ENCODE results near the gene UGCG. TPM values are rescaled to one million over a fixed set of nuclear protein-coding genes. Genes with fewer than 3 reads are reported as not detected.

Gene UGCG
- total and polyA plus RNA-seq, 3 donors from 2014 or later = 13.3 to 38.6 (median 29.0) TPM

DNA sequence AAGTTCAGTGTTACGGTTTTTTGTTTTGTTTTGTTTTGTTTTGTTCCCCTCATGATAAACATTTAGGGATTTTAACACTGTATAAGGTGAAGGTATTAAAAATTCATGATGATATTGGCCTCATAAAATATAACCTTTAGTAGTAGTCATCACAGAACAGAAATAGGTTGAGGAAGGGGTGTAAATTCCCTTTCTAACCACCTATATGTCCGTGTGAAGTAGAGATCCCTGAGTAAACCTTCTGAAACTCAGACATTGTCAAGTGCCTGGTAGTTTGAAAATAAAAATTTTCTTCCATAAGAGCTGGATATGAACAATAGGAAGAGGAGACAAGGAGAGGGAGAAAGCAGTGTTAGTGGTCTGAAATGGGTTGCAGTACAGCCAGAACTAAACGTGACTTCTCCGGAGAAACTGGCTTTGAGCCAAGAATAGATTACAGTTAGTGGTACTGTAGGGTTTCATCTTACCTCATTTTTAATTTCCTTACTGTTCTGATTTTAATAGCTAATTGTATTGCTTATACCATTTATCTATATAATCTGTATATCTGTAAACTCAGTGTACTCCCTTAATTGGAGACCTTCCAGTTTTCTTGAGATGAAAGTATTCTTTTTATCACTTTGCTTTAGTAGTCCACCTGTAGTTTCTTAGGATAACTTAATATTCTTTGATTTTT, 18.3 kb downstream of the UGCG start:
- Histone ChIP-seq H3K4me1 (peaks cover 8% of the 10 kb centered on the region), H3K27me3 (no peaks in the 10 kb centered on the region), H3K4me3 (no peak overlapping the region), H3K36me3 (ENCODE audit: low read depth, missing control alignments) (no peaks in the 10 kb centered on the region), H3K9me3 (no peaks in the 10 kb centered on the region), H3K27ac (no peak overlapping the region)
- intact Hi-C loops (cut with DNase I; ENCODE audit: low total_unique reads) = no loop called here
- TF ChIP-seq POLR2A (IDR thresholded peaks at IDR 0.05) = no peak
- TF ChIP-seq, protein P1, sequence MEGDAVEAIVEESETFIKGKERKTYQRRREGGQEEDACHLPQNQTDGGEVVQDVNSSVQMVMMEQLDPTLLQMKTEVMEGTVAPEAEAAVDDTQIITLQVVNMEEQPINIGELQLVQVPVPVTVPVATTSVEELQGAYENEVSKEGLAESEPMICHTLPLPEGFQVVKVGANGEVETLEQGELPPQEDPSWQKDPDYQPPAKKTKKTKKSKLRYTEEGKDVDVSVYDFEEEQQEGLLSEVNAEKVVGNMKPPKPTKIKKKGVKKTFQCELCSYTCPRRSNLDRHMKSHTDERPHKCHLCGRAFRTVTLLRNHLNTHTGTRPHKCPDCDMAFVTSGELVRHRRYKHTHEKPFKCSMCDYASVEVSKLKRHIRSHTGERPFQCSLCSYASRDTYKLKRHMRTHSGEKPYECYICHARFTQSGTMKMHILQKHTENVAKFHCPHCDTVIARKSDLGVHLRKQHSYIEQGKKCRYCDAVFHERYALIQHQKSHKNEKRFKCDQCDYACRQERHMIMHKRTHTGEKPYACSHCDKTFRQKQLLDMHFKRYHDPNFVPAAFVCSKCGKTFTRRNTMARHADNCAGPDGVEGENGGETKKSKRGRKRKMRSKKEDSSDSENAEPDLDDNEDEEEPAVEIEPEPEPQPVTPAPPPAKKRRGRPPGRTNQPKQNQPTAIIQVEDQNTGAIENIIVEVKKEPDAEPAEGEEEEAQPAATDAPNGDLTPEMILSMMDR (IDR thresholded peaks at IDR 0.05) = no peak
- no peak for DNase-seq
- WGBS, 2 donors = 46 to 55% methylated on average over 4 of the region's 4 CpGs

DNA sequence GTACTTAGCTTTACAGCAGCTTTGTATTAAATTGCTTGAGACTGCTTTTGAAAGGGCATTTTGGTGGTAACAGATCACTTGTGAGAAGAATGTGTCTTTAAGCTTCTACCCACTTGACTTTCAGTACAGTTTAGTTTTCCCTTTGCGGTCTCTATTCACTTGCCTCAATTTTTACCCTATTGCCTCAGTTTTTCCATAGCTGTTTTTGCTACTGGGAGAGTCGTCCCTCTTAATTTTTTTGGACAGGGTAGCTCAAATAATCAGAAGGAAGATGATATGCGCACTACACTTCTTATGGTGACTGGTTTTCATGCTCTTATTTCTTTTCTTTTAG, 18.8 kb downstream of the UGCG start:
- Histone ChIP-seq H3K4me3 (no peak overlapping the region), H3K9me3 (no peaks in the 10 kb centered on the region), H3K36me3 (ENCODE audit: low read depth, missing control alignments) (no peaks in the 10 kb centered on the region), H3K4me1 (peaks cover 5% of the 10 kb centered on the region), H3K27me3 (no peaks in the 10 kb centered on the region), H3K27ac (no peak overlapping the region)
- intact Hi-C loops (cut with DNase I; ENCODE audit: low total_unique reads) = no loop called here
- TF ChIP-seq POLR2A (IDR thresholded peaks at IDR 0.05) = no peak
- TF ChIP-seq, protein P1 (IDR thresholded peaks at IDR 0.05) = no peak
- WGBS, 2 donors = 83 to 85% methylated on average over 3 of the region's 3 CpGs
- DNase-seq = no peak

DNA sequence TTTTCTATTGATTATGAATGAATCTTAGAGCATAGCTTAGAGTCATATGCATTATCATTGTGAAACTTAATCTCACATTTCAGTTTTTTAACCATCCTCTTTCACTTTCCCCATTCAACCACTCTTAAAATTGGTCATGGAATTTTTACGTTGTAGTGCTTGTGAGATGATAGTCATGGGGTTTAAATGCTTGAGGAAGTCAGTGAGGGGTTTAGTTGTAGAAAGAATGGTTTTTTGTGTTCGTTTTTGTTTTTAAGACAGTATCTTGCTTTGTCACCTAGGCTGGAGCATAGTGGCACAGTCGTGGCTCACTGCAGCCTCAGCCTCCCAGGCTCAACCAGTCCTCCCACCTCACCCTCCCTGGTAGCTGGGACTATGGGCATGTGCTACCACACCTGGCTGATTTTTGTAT, 19.6 kb downstream of the UGCG start:
- DNase-seq = no peak
- H3K4me1 ChIP-seq = peaks cover 5% of the 10 kb centered on the region
- TF ChIP-seq POLR2A (IDR thresholded peaks at IDR 0.05) = no peak
- TF ChIP-seq, protein P1 (IDR thresholded peaks at IDR 0.05) = no peak

DNA sequence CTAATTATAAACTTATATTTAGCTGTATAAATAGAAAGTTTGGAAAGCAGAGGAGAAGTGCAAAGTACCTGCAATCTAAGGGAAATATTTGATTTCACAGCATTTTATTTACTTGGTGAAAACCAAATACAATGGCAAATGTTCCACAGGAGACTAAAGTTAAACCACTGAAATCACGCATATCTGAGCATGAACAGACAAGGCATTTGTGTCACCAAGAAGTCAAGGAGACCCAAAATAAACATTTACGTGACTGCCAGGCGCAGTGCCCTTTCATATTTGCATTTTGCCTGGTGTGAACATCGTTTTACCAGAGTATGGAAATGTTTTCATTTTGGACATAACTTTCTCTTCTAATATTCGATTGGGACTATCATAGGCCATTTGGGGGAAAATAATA, 20.6 kb downstream of the UGCG start:
- Histone ChIP-seq H3K4me3 (no peak overlapping the region), H3K27ac (no peak overlapping the region), H3K36me3 (ENCODE audit: low read depth, missing control alignments) (no peaks in the 10 kb centered on the region), H3K4me1 (peaks cover 5% of the 10 kb centered on the region), H3K27me3 (no peaks in the 10 kb centered on the region), H3K9me3 (no peaks in the 10 kb centered on the region)
- 85 to 87% methylated on average over 5 of the region's 5 CpGs for WGBS, 2 donors
- intact Hi-C loops (cut with DNase I; ENCODE audit: low total_unique reads) = no loop called here
- DNase-seq = no peak
- TF ChIP-seq, protein P1 (IDR thresholded peaks at IDR 0.05) = no peak
- TF ChIP-seq POLR2A (IDR thresholded peaks at IDR 0.05) = no peak

More for the DNA sequence above, 19.6 kb downstream of the UGCG start:
- 71 to 81% methylated on average over 3 of the region's 3 CpGs for WGBS, 2 donors
- Histone ChIP-seq H3K27ac (no peak overlapping the region), H3K4me3 (no peak overlapping the region), H3K36me3 (ENCODE audit: low read depth, missing control alignments) (no peaks in the 10 kb centered on the region), H3K27me3 (no peaks in the 10 kb centered on the region), H3K9me3 (no peaks in the 10 kb centered on the region)
- intact Hi-C loops (cut with DNase I; ENCODE audit: low total_unique reads) = no loop called here

GRCh38 chr9:111917980-111918379, 21.4 kb downstream of the UGCG start:
- Histone ChIP-seq H3K4me1 (peaks cover 5% of the 10 kb centered on the region), H3K27me3 (no peaks in the 10 kb centered on the region), H3K4me3 (no peak overlapping the region), H3K36me3 (ENCODE audit: low read depth, missing control alignments) (no peaks in the 10 kb centered on the region), H3K27ac (no peak overlapping the region), H3K9me3 (no peaks in the 10 kb centered on the region)
- whole genome bisulfite sequencing, 2 donors = 92 to 96% methylated on average over 9 of the region's 9 CpGs
- TF ChIP-seq POLR2A (IDR thresholded peaks at IDR 0.05) = no peak
- TF ChIP-seq, protein P1 (IDR thresholded peaks at IDR 0.05) = no peak
- DNase-seq = no peak
- intact Hi-C loops (cut with DNase I; ENCODE audit: low total_unique reads) = no loop called here

Measured in testis (tissue), 3 donors.